AG09309 (cell line): ENCODE results near the gene C6orf118.

Experiments
- DNase-seq: peaks from one replicate; pipeline ENCODE4 v3.0.0-alpha.2; 2010; ENCODE audit warnings: low read depth
- H3K4me3 ChIP-seq: 2 replicates; pipeline ENCODE4 v1.5.1; 2011; ENCODE audit warnings: mild to moderate bottlenecking, low read depth, low read length, moderate library complexity; ENCODE audit not compliant: control insufficient read depth
- TF ChIP-seq, protein P1 (sequence below): IDR thresholded peaks from 2 replicates; pipeline ENCODE4 v1.5.1; 2011; ENCODE audit warnings: mild to moderate bottlenecking, low read depth, low read length, inconsistent platforms; ENCODE audit not compliant: insufficient read depth, control insufficient read depth; ENCODE audit errors: missing control alignments

C6orf118 gene

DNA sequence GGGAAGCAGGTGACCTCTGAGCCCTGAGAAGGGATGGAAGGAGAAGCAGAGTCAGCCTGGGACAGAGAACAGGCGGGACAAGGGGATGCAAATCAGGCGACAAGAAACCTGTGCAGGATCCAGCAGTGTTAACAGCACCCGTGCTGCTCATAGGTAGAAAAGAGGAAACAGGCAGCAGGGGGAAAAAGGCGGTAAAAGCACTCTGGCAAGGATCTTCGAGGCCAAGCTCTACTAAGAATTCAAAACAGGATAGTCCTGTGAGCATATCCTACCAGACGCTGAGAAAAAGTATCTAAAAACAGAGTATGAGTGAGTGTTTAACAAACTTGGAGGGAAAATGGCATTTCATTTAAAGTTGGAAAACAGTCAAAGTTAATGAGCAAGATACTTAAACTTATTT, 16.7 kb downstream of the C6orf118 start:
- TF ChIP-seq, protein P1, sequence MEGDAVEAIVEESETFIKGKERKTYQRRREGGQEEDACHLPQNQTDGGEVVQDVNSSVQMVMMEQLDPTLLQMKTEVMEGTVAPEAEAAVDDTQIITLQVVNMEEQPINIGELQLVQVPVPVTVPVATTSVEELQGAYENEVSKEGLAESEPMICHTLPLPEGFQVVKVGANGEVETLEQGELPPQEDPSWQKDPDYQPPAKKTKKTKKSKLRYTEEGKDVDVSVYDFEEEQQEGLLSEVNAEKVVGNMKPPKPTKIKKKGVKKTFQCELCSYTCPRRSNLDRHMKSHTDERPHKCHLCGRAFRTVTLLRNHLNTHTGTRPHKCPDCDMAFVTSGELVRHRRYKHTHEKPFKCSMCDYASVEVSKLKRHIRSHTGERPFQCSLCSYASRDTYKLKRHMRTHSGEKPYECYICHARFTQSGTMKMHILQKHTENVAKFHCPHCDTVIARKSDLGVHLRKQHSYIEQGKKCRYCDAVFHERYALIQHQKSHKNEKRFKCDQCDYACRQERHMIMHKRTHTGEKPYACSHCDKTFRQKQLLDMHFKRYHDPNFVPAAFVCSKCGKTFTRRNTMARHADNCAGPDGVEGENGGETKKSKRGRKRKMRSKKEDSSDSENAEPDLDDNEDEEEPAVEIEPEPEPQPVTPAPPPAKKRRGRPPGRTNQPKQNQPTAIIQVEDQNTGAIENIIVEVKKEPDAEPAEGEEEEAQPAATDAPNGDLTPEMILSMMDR, result no peak
- DNase-seq, result no peak
- H3K4me3 ChIP-seq, result no peak overlapping the region

DNA sequence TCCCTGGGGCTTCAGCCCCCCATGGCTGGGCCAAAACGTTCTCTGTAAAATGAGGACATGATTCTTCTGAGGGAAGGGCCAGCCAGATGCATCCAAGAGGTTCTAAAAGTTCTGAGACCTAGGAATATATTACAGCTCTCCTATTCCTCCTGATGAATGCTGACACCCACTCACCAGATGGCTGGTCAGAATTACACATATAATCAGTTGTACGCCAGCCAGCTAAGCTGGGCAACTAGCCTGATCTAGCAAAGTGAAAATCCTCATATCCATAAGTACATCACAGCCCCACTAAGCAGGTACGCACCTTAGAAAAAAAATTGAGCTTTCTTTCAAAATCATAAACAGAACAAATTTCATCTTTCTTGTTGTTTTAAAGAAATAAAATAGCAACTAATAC, 34.8 kb downstream of the C6orf118 start:
- TF ChIP-seq, protein P1, result no peak
- no peak for DNase-seq

DNA sequence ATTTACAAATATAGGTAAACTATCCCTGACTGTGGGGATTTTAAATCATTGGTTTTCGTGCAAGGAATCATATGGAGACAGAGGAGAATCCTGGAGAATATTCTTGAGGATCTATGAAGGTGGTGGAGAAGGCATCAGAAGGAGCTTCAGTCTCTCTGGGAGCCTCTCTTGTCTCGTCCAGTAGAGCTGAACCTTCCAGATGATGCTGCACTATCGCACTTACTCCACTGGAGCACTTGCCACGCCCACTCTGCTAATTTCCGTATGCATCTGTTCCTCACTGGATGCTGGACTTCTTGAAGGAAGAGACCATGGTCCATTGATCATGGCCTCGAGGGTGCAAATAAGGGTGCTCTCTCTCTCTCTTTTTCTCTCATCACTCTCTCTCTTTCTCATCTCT, 36.8 kb downstream of the C6orf118 start:
- no peak for DNase-seq
- TF ChIP-seq, protein P1, result no peak
- H3K4me3 ChIP-seq, result no peak overlapping the region

More for the DNA sequence above, 34.8 kb downstream of the C6orf118 start:
- no peak overlapping the region for H3K4me3 ChIP-seq

DNA sequence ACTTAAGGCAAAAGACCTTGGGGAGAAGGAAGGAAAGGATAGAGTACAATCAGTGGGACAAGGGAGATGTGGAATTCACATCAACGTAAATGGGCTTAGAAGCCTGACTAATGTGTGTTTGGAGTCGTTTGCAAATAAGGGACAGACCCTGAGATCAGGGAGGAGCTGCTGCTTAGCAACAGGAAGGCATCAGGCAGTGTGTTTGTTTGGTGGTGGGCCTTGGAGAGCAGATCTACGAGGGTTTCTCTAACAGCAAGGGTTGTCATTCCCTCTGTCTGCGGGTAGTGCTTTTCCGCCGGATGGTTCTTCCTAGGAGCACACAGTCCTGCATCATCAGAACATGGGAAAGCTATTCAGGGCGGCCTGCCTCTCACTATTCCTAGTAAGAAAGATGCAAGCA, 40.4 kb downstream of the C6orf118 start:
- no peak overlapping the region for H3K4me3 ChIP-seq
- DNase-seq, result no peak
- TF ChIP-seq, protein P1, result no peak

DNA sequence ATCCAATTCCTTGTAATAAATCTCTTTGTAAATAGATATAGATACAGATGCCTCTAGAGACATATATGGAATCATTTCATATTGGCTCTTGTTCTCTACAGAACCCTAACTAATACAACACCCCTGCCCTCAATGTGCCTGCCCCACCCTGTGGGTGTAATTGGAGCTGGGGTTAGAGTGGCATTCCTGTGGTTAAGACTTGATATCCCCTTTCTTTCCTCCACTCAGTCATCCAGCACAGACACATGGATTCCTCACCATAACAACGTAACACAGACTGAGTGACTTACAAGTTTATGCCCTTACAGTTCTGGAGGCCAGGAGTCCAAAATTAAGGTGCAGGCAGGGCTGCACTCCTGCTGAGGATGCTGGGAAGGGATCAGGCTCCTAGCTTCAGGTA, 42.8 kb downstream of the C6orf118 start:
- no peak overlapping the region for H3K4me3 ChIP-seq
- no peak for DNase-seq
- TF ChIP-seq, protein P1, result no peak

DNA sequence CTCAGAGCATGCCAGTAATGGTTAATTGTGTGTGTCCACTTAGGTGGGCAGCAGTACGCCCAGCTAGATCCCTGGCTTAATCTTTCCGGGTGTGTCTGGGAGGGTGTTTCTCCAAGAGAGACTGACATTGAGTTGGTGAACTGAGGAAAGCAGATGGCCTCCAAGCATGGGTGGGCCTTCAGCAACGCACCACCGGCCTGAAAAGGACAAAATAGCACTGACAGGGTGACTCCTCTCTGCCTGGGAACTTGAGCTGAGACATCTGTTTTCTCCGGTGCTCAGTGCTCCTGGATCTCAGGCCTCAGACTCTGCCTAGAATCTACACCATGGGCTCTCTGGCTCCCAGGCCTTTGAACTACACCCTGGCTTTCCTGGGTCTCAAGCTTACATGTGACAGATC, 43.2 kb downstream of the C6orf118 start:
- no peak for DNase-seq
- TF ChIP-seq, protein P1, result no peak
- H3K4me3 ChIP-seq, result no peak overlapping the region

DNA sequence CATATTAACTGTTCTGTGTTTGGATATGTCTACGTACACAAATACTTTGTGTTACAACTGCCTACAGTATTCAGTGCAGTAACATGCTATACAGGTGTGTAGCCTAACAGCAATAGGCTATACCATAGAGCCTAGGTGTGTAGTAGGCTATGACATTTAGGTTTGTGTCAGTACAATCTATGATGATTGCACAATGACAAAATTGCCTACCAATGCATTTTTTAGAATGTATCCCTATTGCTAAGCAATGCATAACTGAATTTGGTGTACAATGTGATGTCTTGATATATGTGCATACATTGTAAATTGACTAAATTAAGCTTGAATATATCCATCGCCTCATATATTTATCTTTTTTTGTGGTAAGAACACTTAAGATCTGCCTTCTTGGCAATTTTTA, 48.9 kb downstream of the C6orf118 start:
- no peak overlapping the region for H3K4me3 ChIP-seq
- TF ChIP-seq, protein P1, result no peak
- DNase-seq, result no peak
